Measurements from ENCODE around the gene ADAMTS8. TPM values are rescaled to one million over a fixed set of nuclear protein-coding genes. Genes with fewer than 3 reads are reported as not detected.

Gene ADAMTS8
- total and polyA plus RNA-seq, 10 of the 15 experiments (the other 5 are each of a cell fraction or from before 2014, with no cell fraction given), result not detected

DNA sequence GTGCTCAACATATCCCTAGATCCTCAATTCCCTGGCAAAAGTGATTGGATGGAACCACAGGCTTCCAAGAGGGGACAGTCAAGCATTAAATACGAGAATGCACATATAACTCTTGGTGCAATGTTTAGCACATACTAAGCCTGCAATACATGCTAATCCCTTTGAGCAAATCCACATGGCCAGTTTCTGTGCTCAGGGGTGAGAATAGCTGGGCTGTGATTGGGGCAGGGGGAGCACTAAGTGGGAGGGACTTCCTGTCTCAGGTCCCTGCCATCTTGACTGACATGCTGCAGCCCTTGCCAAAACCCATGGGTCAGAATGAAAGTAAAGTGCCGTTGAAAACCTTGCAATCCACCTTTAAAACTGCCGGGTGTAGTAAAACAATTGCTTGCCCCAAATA is 17.4 kb upstream of the ADAMTS8 start:
- Histone ChIP-seq H3K27ac (ENCODE audit: control insufficient read depth, insufficient read depth) (no peak overlapping the region), H3K9me3 (replicated peaks; ENCODE audit: control insufficient read depth, insufficient read depth, low read length) (no peaks in the 10 kb centered on the region; the same call in 2 of the 3 replicates), H3K27me3 (replicated peaks in 1 of 2; ENCODE audit: control insufficient read depth in 2 of 2, insufficient read depth in 2 of 2, low read length in 1 of 2) (peaks cover 4 to 18% of the 10 kb centered on the region in 2 experiments), H3K4me2 (ENCODE audit: control insufficient read depth, insufficient read depth) (no peak overlapping the region), H2AFZ (ENCODE audit: control insufficient read depth, low read depth, low read length) (no peak overlapping the region), H4K20me1 (ENCODE audit: control insufficient read depth, insufficient read depth) (no peaks in the 10 kb centered on the region; the same call in 1 of the 2 replicates), H3K4me3 (no peak overlapping the region), H3K4me1 (ENCODE audit: control insufficient read depth, insufficient read depth, low read length) (no peaks in the 10 kb centered on the region), H3K9ac (ENCODE audit: control insufficient read depth, insufficient read depth, low read length) (no peak overlapping the region), H3K36me3 (ENCODE audit: control insufficient read depth in 2 of 2, insufficient read depth in 2 of 2, low read length in 1 of 2) (no peaks in the 10 kb centered on the region), H3K79me2 (ENCODE audit: control insufficient read depth, insufficient read depth, low read length) (no peaks in the 10 kb centered on the region)
- no peak for DNase-seq (ENCODE audit: low read depth, low spot score)
- ChIA-PET CTCF (interaction anchor here (1.2 to 2.2 kb wide), 2 partner anchors 11 to 417 kb away, joined by 3 to 7 read pairs; no protein-coding TSS in a partner anchor), POLR2A (no interaction called here), SMC1A (ENCODE audit: uncharacterized antibody, unreplicated experiment) (no interaction called here), RAD21 (ENCODE audit: unreplicated experiment) (no interaction called here)
- WGBS (ENCODE audit: insufficient coverage, insufficient replicate concordance, low lambda C conversion rate, missing lambda C conversion rate), result 9% methylated on average over 3 of the region's 3 CpGs
- no peak for FAIRE-seq
- BruUV-seq (replicated peaks), result no TSS peak
- TF ChIP-seq ASH2L (IDR thresholded peaks at IDR 0.05; ENCODE audit: borderline replicate concordance, low read depth) (no peak), CHD1 (IDR thresholded peaks at IDR 0.05; ENCODE audit: low read depth, low read length) (no peak), E2F8 (IDR thresholded peaks at IDR 0.05; ENCODE audit: low read depth, partially characterized antibody) (no peak), MYC (IDR thresholded peaks at IDR 0.05; ENCODE audit: insufficient read depth, insufficient read length, insufficient replicate concordance, low read length, severe bottlenecking) (no peak), NFIC (IDR thresholded peaks at IDR 0.05; ENCODE audit: low read depth, low read length) (no peak), SREBF2 (IDR thresholded peaks at IDR 0.05; ENCODE audit: low read length) (no peak), BMI1 (IDR thresholded peaks at IDR 0.05; ENCODE audit: borderline replicate concordance) (no peak), EED (IDR thresholded peaks at IDR 0.05; ENCODE audit: low read depth) (no peak), SMAD1 (IDR thresholded peaks at IDR 0.05; ENCODE audit: low read depth, partially characterized antibody) (no peak)
- no peak for ATAC-seq
- intact Hi-C loops (cut with micrococcal nuclease; ENCODE audit: unreplicated experiment), result no loop called here
- in situ Hi-C loops (cut with MboI), result no loop called here
